SK-N-SH treated with all-trans-retinoic acid at 6 μM for 48 hours (cell line): Measurements from ENCODE around the gene FDXR.

Experiments used
- ATAC-seq: fragments of 200-7000 bp; cut with Tn5 transposase; 3 replicates; pipeline ENCODE4 v1.9.1; 2020; ENCODE audit warnings: mild to moderate bottlenecking, moderate library complexity
- ARNTL ChIP-seq: fragments of 450-650 bp; formaldehyde crosslinking; IDR thresholded peaks from 2 replicates; pipeline ENCODE4 v1.5.0; 2020; ENCODE audit warnings: low read depth, mild to moderate bottlenecking, moderate library complexity, borderline replicate concordance
- BACH2 ChIP-seq: fragments of 250-450 bp; sonication (Bioruptor Pico); IDR thresholded peaks from 2 replicates; pipeline ENCODE4 v1.9.0; 2021; ENCODE audit warnings: mild to moderate bottlenecking, borderline replicate concordance
- ESRRG ChIP-seq: fragments of 250-450 bp; sonication (Bioruptor Pico); IDR thresholded peaks from 2 replicates; pipeline ENCODE4 v1.6.1; 2021; ENCODE audit warnings: mild to moderate bottlenecking
- GLIS3 ChIP-seq: fragments of 250-450 bp; sonication (Bioruptor Pico); IDR thresholded peaks from 2 replicates; pipeline ENCODE4 v1.5.0; 2020; ENCODE audit warnings: mild to moderate bottlenecking, moderate library complexity
- PPARA ChIP-seq: fragments of 250-450 bp; sonication (Bioruptor Pico); IDR thresholded peaks from 2 replicates; pipeline ENCODE4 v1.5.0; 2020; ENCODE audit warnings: mild to moderate bottlenecking, borderline replicate concordance
- SNAI2 ChIP-seq: fragments of 250-450 bp; sonication (Bioruptor Pico); IDR thresholded peaks from 2 replicates; pipeline ENCODE4 v1.5.0; 2020; ENCODE audit warnings: mild to moderate bottlenecking, moderate library complexity
- TCF4 ChIP-seq: fragments of 250-450 bp; sonication (Bioruptor Pico); IDR thresholded peaks from 2 replicates; pipeline ENCODE4 v1.8.0; 2021; ENCODE audit warnings: mild to moderate bottlenecking, moderate library complexity, borderline replicate concordance
- TOX ChIP-seq: fragments of 250-450 bp; sonication (Bioruptor Pico); IDR thresholded peaks from 2 replicates; pipeline ENCODE4 v1.8.0; 2021; ENCODE audit warnings: mild to moderate bottlenecking, moderate library complexity, borderline replicate concordance
- ZC3H10 ChIP-seq: fragments of 250-450 bp; sonication (Bioruptor Pico); IDR thresholded peaks from 2 replicates; pipeline ENCODE4 v1.5.1; 2021; ENCODE audit warnings: mild to moderate bottlenecking, moderate library complexity
- ZFP30 ChIP-seq: fragments of 450-650 bp; formaldehyde crosslinking; IDR thresholded peaks from 2 replicates; pipeline ENCODE4 v1.5.0; 2022; ENCODE audit warnings: mild to moderate bottlenecking, moderate library complexity
- ZNF70 ChIP-seq: fragments of 450-650 bp; formaldehyde crosslinking; IDR thresholded peaks from 2 replicates; pipeline ENCODE4 v1.5.0; 2020; ENCODE audit warnings: mild to moderate bottlenecking, moderate library complexity
- ZNF8 ChIP-seq: fragments of 450-650 bp; formaldehyde crosslinking; IDR thresholded peaks from 2 replicates; pipeline ENCODE4 v1.5.0; 2020; ENCODE audit warnings: mild to moderate bottlenecking, moderate library complexity
- TF ChIP-seq, protein P1 (sequence below): fragments of 250-450 bp; sonication (Bioruptor Pico); IDR thresholded peaks from 2 replicates; pipeline ENCODE4 v1.8.0; 2021; ENCODE audit warnings: low read depth, mild to moderate bottlenecking, moderate library complexity, borderline replicate concordance
- TF ChIP-seq, protein P2 (sequence below): fragments of 250-450 bp; sonication (Bioruptor Pico); IDR thresholded peaks from 2 replicates; pipeline ENCODE4 v1.5.1; 2021; ENCODE audit warnings: mild to moderate bottlenecking, moderate library complexity
- TF ChIP-seq, protein P3 (sequence below): fragments of 250-450 bp; sonication (Bioruptor Pico); IDR thresholded peaks from 2 replicates; pipeline ENCODE4 v1.5.0; 2020; ENCODE audit warnings: mild to moderate bottlenecking, moderate library complexity
- TF ChIP-seq, protein P4 (sequence below): fragments of 250-450 bp; sonication (Bioruptor Pico); IDR thresholded peaks from 2 replicates; pipeline ENCODE4 v1.5.1; 2020; ENCODE audit warnings: low read depth, mild to moderate bottlenecking, moderate library complexity

FDXR gene

DNA sequence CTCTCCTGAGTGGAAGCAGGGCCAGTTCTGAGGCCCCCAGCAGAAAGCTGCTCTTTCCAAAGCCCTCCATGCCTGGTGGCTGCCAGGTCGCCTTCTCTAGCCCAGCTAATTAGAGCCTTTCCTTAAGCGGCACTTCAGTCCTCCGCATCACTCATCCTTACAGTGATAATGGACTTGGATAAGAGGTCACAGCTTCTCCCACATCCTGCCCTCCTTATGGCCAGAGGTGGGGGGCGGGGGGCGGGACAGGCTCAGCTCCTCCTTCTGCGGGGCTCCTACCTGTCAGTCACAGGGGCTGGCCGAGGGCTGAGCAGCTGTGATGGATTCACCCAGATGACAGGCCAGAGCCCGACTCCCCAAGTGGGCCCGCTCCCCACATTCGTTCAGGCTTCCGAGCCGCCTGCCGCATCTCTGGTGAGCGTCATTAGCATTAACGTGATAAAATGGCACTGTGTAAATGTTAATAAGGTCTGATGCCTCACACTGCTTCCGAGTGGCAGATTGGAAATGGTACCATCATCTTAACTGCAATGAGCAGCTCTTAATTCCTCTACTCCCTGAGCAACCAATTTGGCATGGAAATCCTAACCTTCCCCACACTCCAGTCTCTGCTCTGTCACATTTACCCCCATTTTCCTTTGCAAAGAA lies 54.4 kb downstream of the FDXR start:
- no peak for ATAC-seq
- TF ChIP-seq TOX (CRISPR knock-in tag) (no peak), ZNF8 (CRISPR knock-in tag) (no peak), GLIS3 (CRISPR knock-in tag) (no peak), ARNTL (CRISPR knock-in tag) (no peak), ZC3H10 (no peak), ESRRG (CRISPR knock-in tag) (no peak), TCF4 (CRISPR knock-in tag) (no peak), ZFP30 (CRISPR knock-in tag) (no peak)
- TF ChIP-seq, protein P1, sequence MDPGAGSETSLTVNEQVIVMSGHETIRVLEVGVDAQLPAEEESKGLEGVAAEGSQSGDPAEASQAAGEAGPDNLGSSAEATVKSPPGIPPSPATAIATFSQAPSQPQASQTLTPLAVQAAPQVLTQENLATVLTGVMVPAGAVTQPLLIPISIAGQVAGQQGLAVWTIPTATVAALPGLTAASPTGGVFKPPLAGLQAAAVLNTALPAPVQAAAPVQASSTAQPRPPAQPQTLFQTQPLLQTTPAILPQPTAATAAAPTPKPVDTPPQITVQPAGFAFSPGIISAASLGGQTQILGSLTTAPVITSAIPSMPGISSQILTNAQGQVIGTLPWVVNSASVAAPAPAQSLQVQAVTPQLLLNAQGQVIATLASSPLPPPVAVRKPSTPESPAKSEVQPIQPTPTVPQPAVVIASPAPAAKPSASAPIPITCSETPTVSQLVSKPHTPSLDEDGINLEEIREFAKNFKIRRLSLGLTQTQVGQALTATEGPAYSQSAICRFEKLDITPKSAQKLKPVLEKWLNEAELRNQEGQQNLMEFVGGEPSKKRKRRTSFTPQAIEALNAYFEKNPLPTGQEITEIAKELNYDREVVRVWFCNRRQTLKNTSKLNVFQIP (CRISPR knock-in tag): no peak
- TF ChIP-seq, protein P2, sequence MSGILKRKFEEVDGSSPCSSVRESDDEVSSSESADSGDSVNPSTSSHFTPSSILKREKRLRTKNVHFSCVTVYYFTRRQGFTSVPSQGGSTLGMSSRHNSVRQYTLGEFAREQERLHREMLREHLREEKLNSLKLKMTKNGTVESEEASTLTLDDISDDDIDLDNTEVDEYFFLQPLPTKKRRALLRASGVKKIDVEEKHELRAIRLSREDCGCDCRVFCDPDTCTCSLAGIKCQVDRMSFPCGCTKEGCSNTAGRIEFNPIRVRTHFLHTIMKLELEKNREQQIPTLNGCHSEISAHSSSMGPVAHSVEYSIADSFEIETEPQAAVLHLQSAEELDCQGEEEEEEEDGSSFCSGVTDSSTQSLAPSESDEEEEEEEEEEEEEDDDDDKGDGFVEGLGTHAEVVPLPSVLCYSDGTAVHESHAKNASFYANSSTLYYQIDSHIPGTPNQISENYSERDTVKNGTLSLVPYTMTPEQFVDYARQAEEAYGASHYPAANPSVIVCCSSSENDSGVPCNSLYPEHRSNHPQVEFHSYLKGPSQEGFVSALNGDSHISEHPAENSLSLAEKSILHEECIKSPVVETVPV: no peak
- TF ChIP-seq, protein P3, sequence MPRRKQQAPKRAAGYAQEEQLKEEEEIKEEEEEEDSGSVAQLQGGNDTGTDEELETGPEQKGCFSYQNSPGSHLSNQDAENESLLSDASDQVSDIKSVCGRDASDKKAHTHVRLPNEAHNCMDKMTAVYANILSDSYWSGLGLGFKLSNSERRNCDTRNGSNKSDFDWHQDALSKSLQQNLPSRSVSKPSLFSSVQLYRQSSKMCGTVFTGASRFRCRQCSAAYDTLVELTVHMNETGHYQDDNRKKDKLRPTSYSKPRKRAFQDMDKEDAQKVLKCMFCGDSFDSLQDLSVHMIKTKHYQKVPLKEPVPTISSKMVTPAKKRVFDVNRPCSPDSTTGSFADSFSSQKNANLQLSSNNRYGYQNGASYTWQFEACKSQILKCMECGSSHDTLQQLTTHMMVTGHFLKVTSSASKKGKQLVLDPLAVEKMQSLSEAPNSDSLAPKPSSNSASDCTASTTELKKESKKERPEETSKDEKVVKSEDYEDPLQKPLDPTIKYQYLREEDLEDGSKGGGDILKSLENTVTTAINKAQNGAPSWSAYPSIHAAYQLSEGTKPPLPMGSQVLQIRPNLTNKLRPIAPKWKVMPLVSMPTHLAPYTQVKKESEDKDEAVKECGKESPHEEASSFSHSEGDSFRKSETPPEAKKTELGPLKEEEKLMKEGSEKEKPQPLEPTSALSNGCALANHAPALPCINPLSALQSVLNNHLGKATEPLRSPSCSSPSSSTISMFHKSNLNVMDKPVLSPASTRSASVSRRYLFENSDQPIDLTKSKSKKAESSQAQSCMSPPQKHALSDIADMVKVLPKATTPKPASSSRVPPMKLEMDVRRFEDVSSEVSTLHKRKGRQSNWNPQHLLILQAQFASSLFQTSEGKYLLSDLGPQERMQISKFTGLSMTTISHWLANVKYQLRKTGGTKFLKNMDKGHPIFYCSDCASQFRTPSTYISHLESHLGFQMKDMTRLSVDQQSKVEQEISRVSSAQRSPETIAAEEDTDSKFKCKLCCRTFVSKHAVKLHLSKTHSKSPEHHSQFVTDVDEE (CRISPR knock-in tag): no peak

DNA sequence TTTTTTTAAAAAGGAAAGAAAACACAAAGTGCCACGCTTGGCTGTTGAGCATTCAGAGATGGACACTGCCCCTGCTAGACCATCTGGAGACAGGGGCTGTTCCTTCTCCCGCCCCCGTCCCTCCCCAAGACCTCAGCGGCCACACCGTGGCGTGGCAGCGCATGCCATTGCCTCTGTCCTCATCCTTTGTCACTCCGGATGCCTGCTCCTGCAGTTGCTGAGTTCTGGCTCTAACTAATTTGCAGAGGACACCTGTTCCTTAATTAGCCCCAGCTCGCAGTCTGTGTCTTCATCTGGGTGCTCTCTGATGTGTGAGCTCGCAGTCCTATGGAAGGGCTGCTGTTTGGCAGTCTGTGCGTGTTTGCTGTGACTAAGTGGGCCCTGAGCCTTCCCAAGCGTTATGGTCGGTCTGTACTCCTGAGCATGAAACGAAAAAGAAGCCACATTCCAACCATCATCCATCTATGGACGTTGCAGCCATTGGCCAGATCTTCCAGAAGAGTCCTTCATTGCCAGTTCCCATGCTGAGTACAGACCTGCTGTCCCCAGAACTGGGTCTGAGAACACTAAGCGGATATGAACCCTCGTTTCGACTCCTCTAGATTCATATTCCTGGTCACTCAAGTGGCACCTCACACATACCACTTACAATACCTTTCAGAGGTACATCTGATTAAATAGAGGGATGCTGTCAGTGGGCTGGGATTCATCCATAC lies 55.7 kb downstream of the FDXR start:
- ATAC-seq: no peak
- TF ChIP-seq, protein P2: no peak
- no peak for TF ChIP-seq ARNTL (CRISPR knock-in tag)
- TF ChIP-seq PPARA (CRISPR knock-in tag): no peak
- TF ChIP-seq ZNF8 (CRISPR knock-in tag): no peak
- no peak for TF ChIP-seq ZFP30 (CRISPR knock-in tag)
- TF ChIP-seq ZNF70 (CRISPR knock-in tag): no peak
- TF ChIP-seq, protein P3 (CRISPR knock-in tag): no peak

DNA sequence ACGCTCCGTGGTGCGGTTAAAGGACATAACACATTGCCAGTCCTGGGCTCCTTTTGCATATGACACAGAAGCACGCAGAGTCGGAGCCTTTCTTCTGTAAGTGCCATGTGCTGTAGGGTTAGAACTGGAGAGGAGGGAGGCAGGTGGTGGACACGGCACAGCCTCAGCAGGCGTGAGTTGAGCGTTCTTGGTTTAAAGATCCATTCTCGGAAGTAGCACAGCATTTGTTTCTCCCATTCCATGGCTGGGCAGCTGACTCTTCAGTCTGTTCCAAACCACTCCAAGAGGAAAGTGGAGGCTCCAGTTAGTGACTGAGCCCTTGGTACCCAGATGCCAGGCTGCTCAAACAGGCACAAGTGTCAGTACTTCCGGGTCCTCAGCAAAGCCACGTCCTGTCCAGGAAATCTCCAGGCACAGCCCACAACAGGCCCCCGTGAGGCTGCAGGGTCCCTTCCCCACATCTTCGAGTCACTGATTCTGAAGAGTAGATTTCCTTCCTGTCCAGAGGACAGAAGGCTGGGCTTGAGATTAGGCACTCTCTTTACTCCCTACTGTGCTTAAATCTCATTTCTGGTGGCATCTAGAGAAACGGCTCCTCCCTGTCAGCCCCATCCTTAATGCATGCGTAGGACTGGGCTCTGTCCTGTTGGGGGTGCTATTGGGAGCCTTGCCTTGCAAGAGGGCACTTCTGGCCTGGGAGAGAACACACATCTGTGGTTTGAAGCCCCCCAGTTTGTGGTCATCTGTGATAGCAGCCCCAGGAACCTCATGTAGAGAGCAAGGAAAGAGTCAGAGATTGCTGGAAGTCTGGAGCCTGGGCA lies 57.0 kb downstream of the FDXR start:
- peak; percentile 65 for ATAC-seq
- TF ChIP-seq BACH2 (CRISPR knock-in tag) (no peak), ZNF8 (CRISPR knock-in tag) (no peak), SNAI2 (CRISPR knock-in tag) (no peak), TOX (CRISPR knock-in tag) (no peak)
- TF ChIP-seq, protein P4, sequence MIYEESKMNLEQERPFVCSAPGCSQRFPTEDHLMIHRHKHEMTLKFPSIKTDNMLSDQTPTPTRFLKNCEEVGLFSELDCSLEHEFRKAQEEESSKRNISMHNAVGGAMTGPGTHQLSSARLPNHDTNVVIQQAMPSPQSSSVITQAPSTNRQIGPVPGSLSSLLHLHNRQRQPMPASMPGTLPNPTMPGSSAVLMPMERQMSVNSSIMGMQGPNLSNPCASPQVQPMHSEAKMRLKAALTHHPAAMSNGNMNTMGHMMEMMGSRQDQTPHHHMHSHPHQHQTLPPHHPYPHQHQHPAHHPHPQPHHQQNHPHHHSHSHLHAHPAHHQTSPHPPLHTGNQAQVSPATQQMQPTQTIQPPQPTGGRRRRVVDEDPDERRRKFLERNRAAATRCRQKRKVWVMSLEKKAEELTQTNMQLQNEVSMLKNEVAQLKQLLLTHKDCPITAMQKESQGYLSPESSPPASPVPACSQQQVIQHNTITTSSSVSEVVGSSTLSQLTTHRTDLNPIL (CRISPR knock-in tag): no peak
- TF ChIP-seq, protein P2: no peak
- TF ChIP-seq, protein P3 (CRISPR knock-in tag): no peak
